Activated naive CD8-positive, alpha-beta T cell (primary cell): ENCODE measurements around the gene SHISA6.

Experiments
- H3K27ac Mint-ChIP-seq: one replicate; pipeline ENCODE4 v1.8.0; 2021; ENCODE audit warnings: mixed read lengths
- H3K27me3 Mint-ChIP-seq: one replicate; pipeline ENCODE4 v1.8.0; 2021; ENCODE audit warnings: mixed read lengths
- H3K36me3 Mint-ChIP-seq: one replicate; pipeline ENCODE4 v1.8.0; 2021; ENCODE audit warnings: mixed read lengths
- H3K4me1 Mint-ChIP-seq: one replicate; pipeline ENCODE4 v1.8.0; 2021; ENCODE audit warnings: low read depth, mixed read lengths
- H3K4me3 Mint-ChIP-seq: one replicate; pipeline ENCODE4 v1.8.0; 2021; ENCODE audit warnings: mild to moderate bottlenecking, mixed read lengths
- H3K9me3 Mint-ChIP-seq: one replicate; pipeline ENCODE4 v1.8.0; 2021; ENCODE audit warnings: low read depth, mixed read lengths

SHISA6 gene

DNA sequence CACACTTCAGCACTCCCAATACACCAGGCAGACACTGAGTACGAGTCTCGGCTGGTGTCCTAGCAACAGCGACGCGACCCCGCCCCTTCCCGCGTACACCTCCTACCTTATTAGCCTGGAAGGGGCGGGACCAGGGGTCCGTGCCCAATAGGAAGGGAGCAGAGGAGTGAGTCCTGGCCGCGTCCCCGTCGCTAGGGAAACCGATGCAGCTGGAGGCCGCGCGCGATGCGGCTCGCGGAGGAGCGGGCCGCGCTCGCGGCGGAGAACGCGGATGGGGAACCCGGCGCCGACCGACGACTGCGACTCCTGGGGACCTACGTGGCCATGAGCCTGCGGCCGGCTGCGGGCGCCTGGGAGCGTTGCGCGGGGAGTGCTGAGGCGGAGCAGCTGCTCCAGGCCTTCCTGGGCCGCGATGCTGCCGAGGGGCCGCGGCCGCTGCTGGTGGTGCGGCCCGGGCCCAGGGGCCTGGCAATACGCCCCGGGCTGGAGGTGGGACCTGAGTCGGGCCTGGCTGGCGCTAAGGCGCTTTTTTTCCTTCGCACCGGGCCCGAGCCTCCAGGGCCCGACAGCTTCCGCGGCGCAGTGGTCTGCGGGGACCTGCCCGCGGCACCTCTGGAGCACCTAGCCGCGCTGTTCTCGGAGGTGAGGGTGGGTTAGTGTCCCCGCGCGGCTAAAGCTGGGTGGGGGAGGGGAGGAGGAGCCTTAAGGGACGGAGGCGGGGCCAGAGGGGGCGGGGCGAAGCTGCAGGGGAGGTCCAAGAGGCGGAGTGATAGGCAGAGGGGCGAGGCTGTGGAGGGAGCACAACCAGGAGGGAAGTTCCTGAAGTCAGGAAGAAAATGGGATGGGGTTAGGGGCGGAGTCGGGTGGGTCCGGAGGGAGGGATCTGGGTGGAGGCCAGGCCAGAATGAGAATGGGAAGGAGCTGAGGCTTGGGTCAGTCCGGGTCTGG is 357.5 kb downstream of the SHISA6 start, which contains the start of gene DNAH9:
DNAH9 (plus strand) TSS at position 197 of the 948 bp plus-strand sequence; CDS start at position 226, 29 bp downstream.
- Mint-ChIP-seq H3K36me3 (no peaks in the 10 kb centered on the region), H3K27me3 (peaks cover 28% of the 10 kb centered on the region), H3K27ac (no peak within 1 kb of the TSS), H3K4me3 (peak within 1 kb of the TSS; percentile 12), H3K9me3 (peaks cover 4% of the 10 kb centered on the region), H3K4me1 (peaks cover 3% of the 10 kb centered on the region)

DNA sequence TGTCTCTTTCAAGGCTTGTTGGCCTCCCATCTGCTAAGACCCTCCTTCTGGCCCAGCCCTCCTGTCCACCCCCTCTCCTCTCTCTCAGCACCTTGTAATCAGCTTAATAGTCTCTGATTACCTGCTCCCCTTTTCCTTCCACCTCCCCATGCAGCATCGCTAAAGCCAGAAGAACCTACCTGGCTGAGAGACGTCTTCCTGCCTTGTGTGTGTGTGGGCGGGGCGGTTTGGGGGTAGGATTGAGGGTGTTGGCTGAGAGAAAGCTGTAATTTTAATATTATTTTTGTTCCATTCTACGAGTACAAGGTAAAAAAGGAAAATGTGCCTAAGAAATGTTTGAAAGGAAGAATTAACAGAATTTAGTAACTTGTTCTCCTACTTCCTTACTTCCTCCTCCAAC is 360.6 kb downstream of the SHISA6 start:
- H3K27ac Mint-ChIP-seq = no peak overlapping the region
- H3K9me3 Mint-ChIP-seq = no peaks in the 10 kb centered on the region
- no peaks in the 10 kb centered on the region for H3K36me3 Mint-ChIP-seq
- peaks cover 20% of the 10 kb centered on the region for H3K27me3 Mint-ChIP-seq
- peaks cover 3% of the 10 kb centered on the region for H3K4me1 Mint-ChIP-seq
- no peak overlapping the region for H3K4me3 Mint-ChIP-seq

- Mint-ChIP-seq H3K4me3 (no peak overlapping the region), H3K9me3 (no peaks in the 10 kb centered on the region), H3K27ac (no peak overlapping the region), H3K36me3 (no peaks in the 10 kb centered on the region), H3K27me3 (peaks cover 2% of the 10 kb centered on the region), H3K4me1 (no peaks in the 10 kb centered on the region)
These were observed 367.4 kb downstream of the SHISA6 start for GRCh38 chr17:11608396-11608795.

DNA sequence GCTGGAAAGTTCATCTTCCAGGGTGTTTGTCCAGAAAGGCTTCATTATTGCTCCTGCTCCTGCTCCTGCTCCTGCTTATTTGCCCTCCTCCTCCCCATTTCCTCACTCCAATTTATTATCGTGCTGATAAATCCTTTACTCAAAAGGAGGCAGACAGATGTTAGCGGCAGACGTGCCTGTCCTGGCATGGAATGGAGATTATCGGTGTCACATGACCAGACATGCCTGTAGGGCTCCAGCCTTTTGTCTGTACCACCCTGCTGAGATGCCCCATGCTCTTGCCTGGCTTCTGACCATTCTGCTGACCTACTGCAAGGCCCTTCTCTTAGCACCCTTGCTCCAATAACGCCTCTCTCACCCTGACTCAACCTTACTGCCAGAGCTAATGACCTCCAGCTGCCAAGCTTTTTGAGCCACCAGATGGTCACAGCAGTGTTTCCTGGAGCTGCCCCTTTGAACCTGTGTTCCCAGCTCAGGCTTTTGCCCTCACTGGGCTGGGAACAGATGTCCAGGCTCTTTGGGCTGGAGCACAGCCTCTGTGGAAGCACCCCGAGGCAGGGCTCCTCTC is 370.1 kb downstream of the SHISA6 start:
- Mint-ChIP-seq H3K9me3 (no peaks in the 10 kb centered on the region), H3K4me3 (no peak overlapping the region), H3K4me1 (no peaks in the 10 kb centered on the region), H3K36me3 (no peaks in the 10 kb centered on the region), H3K27me3 (peaks cover 8% of the 10 kb centered on the region), H3K27ac (no peak overlapping the region)

- Mint-ChIP-seq H3K4me1 (no peaks in the 10 kb centered on the region), H3K9me3 (no peaks in the 10 kb centered on the region), H3K36me3 (no peaks in the 10 kb centered on the region), H3K27ac (no peak overlapping the region), H3K4me3 (no peak overlapping the region), H3K27me3 (peaks cover 9% of the 10 kb centered on the region)
These were observed 371.9 kb downstream of the SHISA6 start for GRCh38 chr17:11612956-11613355.
